HG03521 (cell line): ENCODE data around the gene NSF.
A peak's percentile ranks its signal among the peaks of the same experiment; 100 is the strongest.
"Not testable (repeated sequence)": the region's sequence is repeated elsewhere in the genome, so short reads cannot be mapped to it uniquely, and the experiment has no call there.

Experiments used
- ATAC-seq: cut with Tn5 transposase; IDR thresholded peaks from one replicate; pipeline ENCODE4 v1.9.1; 2021; ENCODE audit warnings: mild to moderate bottlenecking, moderate library complexity; ENCODE audit not compliant: unreplicated experiment

The NSF gene

DNA sequence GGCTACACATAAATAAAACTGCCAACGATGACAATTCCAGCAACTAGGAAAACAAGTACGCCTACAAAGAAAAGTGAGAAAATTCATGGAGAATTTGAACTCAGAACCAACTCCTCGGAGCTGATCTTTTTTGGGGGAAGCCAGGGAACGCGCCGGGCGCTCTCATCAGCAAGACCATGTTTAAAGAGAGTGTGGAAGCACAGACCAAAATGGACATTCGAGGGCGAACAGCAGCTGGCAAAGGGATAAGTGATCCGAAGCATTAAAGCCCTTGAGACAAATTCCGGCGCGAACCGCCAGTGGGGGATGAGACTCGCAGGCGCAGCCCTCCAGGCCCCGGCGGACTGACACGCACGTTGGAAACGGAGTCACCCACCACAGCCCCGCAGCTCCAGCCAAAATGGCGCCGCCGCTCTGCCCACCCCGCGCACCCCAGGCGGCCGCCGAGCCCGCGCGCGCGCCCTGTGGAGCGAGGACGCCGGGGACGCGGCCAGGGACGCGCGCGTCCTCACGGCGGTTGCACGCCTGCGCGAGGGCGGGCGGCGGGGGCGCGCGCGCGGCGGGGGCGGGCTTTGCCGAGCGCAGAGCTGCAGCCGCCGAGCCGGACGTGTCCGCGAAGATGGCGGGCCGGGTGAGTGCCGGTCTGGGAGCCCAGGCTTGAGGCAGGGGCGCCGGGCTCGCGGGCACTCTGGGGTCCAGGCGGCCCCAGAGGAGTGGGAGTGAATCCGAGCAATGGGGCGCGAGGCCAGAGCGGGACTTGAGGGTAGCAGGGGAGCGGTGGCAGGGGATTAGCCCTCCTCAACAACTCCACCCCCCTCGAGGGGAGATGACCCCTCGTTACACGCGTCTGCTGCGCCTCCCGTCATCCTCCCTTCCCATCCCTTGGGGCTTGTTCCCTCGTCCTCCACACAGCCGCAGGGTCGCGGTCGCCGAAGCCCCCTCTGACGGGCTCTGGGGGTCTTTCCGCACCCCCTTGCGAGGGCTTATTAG lies at the start of gene NSF:
Gene NSF (plus strand): TSS at position 513 of the 990 bp plus-strand sequence. CDS start 107 bp downstream, at position 620.
- ATAC-seq: peak; percentile 78

GRCh38 chr17:46548607-46549006 lies 41.9 kb upstream of the NSF start:
- ATAC-seq: not testable (repeated sequence)

- ATAC-seq: not testable (repeated sequence)
Measured at GRCh38 chr17:46559155-46559554, 31.3 kb upstream of the NSF start.

GRCh38 chr17:46560048-46560447 lies 30.4 kb upstream of the NSF start:
- not testable (repeated sequence) for ATAC-seq

DNA sequence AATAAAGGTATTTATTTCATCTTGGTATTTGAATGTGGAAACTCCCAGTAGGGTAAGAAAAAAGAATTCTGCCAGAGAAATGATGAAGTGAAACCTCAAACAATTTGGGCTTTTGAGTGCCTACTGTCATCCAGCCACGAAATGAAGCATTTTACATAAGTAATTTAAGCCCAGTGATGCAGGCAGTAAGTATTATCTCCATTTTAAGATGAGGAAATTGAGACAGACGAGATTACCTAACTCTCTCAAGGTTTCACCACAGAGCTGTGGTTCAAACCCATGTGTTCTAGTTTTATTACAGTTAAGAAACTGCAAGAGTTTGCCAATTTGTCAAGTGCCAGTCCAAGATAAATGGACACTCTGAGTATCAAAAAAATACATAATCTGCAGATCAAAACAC lies 24.2 kb upstream of the NSF start:
- not testable (repeated sequence) for ATAC-seq

DNA sequence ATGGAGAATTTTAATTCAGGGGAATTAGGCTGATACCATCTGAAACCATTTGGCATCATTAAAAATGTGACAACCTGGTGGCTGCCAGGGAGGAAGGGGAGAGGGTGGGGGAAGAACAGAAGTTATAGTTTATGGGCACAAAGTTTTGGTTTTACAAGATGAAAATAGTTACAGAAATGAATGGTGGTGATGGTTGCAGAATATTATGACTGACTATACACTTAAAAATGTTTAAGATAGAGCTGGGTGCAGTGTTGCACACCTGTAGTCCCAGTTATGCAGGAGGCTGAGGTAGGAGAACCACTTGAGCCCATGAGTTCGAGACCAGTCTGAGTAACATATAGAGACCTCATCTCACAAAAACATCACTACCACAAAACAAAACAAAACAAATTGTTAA lies 23.5 kb upstream of the NSF start:
- ATAC-seq: not testable (repeated sequence)

DNA sequence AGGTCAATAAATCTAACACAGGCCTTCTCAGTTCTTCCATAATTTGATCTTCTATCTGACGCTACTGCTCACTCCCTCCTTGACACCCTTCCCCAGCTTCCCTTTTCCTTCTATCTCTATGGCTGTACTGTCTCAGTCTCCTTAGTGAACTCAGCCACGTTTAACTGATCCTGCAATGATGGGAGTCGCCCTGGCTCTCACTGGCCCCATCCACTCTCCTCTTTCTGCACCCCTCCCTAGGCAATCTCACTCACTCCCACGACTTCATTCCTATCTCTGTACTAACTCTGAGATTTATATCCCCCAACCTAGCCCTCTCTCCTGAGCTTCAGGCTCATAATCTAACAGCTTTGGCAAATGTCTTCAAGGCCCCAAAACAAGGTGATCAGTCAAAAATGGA lies 18.7 kb upstream of the NSF start:
- not testable (repeated sequence) for ATAC-seq

DNA sequence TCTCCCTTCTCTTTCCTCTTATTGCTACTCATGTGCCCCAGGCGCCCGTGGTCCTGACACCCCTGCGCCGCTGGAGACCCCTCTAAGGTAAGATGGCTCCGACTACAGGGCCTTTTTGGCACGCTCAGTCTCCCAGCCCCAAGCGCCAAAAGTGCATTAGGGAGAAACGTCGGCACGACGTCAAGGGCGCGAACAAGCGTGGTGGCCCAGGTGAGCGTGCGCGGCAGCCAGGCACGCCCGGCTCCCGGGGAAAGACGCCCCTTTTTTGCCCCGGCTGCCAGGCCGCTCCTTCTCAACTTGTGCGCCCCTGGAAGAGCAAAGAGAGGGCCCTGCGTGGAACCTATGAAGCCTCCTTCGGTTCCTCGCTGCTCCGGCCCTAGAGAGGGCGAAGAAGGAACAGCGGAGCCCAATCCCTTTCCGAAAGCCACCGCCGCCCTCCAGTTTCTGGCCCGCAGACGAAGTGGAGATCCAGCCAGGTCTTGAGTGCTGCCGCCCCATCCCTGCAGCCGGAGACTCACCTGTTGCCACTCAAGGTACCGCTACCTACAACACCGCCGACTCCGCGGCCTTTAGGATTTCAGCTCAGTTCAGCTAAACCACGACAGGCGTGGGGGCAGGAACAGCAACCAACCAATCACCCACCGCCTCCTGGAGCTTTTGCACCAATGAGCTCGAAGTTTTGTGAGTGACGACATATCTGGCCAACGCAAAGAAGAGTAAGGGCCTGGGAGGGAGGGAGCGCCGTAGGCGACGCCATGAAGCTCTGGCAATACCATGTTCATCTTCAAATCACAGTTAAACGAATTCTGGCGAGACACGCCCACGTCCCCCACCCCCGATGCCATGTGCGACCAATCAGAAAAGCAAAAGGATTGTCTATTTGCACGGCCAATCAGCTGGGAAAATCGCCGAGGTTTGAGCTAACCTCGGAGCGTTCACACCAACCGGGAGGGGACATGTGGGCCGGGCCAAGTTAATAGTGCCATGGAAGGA lies 11.1 kb upstream of the NSF start, which contains the start of gene ARL17A:
Gene ARL17A (minus strand): TSS at position 609 of the 993 bp plus-strand sequence. CDS start 3,369 bp downstream, outside the sequence.
- ATAC-seq: peak; percentile 83

GRCh38 chr17:46580082-46580481 lies 10.4 kb upstream of the NSF start:
- ATAC-seq: not testable (repeated sequence)

GRCh38 chr17:46585444-46585843 lies 5.0 kb upstream of the NSF start:
- ATAC-seq: not testable (repeated sequence)

DNA sequence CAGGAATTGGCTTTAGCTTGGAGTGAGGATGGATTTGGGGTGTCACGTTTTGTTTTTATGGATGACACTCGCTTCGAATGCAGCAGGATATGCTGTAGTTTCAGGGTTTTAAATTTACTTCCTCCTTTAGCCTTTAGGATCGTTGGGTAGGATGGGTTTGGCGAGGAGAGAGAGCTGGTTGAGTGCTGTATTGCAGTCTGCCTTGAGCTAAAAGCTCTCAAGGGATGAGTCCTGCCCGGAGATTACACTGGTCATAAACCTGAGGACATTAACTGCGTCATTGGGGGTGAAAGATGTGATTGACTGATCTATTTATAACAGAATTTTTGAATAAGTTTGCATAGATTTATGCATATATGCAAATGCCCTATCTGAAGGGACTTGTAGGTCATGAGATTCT lies 863 bp downstream of the NSF start:
- ATAC-seq: not testable (repeated sequence)

- not testable (repeated sequence) for ATAC-seq
Measured at GRCh38 chr17:46598344-46598931, 8.0 kb downstream of the NSF start.

DNA sequence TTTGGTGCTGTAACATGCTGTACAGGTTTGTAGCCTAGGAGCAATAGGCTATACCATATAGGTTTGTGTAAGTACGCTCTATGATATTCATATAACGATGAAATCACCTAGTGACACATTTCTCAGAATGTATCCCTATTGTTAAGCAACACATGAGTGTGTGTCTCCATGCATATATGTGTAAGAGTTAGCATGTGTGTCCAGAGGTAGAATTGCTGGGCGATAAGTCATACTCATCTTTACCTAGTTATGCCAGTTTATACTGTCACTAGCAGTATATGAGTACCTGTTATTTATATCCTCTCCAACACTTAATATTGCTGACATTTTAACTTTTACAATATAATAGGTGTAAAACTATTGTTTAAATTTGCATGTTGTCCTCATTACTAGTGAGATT lies 10.3 kb downstream of the NSF start:
- ATAC-seq: not testable (repeated sequence)

- ATAC-seq: peak; percentile 53
Measured at GRCh38 chr17:46603125-46603524, 12.7 kb downstream of the NSF start.

GRCh38 chr17:46611304-46611703 lies 20.8 kb downstream of the NSF start:
- ATAC-seq: not testable (repeated sequence)

- not testable (repeated sequence) for ATAC-seq
Measured at GRCh38 chr17:46613876-46614275, 23.4 kb downstream of the NSF start.

GRCh38 chr17:46617121-46617520 lies 26.7 kb downstream of the NSF start:
- not testable (repeated sequence) for ATAC-seq

GRCh38 chr17:46618975-46619374 lies 28.5 kb downstream of the NSF start:
- not testable (repeated sequence) for ATAC-seq

GRCh38 chr17:46623790-46624189 lies 33.3 kb downstream of the NSF start:
- not testable (repeated sequence) for ATAC-seq

DNA sequence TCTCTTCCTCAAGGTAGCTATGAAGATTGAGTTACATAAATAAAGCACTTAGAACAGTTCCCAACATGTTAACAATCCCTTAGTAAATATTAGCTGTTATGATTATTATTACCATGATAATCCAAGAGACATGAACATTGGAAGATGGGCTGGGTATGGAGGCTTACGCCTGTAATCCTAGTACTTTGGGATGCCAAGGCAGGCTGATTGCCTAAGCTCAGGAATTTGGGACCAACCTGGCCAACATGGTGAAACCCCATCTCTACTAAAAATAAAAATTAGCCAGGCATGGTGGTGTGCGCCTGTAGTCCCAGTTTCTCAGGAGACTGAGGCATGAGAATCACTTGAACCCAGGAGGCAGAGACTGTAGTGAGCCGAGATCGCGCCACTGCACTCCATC lies 34.3 kb downstream of the NSF start:
- not testable (repeated sequence) for ATAC-seq
